ENCODE results near the gene SOD1.

- no peak for TF ChIP-seq POLR2A (IDR thresholded peaks at IDR 0.05)
- no peak for TF ChIP-seq CTCF (IDR thresholded peaks at IDR 0.05)
- no peak for TF ChIP-seq EP300 (IDR thresholded peaks at IDR 0.05)
Measured at GRCh38 chr21:31682620-31683019, 23.1 kb downstream of the SOD1 start.

Data from tibial nerve (tissue), 4 donors.